SK-N-SH treated with all-trans-retinoic acid at 6 μM for 48 hours (cell line): ENCODE results near the gene PLVAP.

ENCODE experiments used
- CREB5 ChIP-seq: fragments of 250-450 bp; sonication (Bioruptor Pico); IDR thresholded peaks from 2 replicates; pipeline ENCODE4 v1.5.1; 2020; ENCODE audit warnings: low read depth, mild to moderate bottlenecking, moderate library complexity
- CSDC2 ChIP-seq: fragments of 250-450 bp; sonication (Bioruptor Pico); IDR thresholded peaks from 2 replicates; pipeline ENCODE4 v1.5.0; 2020; ENCODE audit warnings: mild to moderate bottlenecking, moderate library complexity
- CSRNP3 ChIP-seq: fragments of 250-450 bp; sonication (Bioruptor Pico); IDR thresholded peaks from 2 replicates; pipeline ENCODE4 v1.5.1; 2021; ENCODE audit warnings: mild to moderate bottlenecking, moderate library complexity
- OSR1 ChIP-seq: fragments of 250-450 bp; sonication (Bioruptor Pico); IDR thresholded peaks from 2 replicates; pipeline ENCODE4 v1.8.0; 2022; ENCODE audit warnings: moderate library complexity, mild to moderate bottlenecking, inconsistent platforms
- PATZ1 ChIP-seq: fragments of 250-450 bp; sonication (Bioruptor Pico); IDR thresholded peaks from 2 replicates; pipeline ENCODE4 v1.8.0; 2020; ENCODE audit warnings: mild to moderate bottlenecking, moderate library complexity, borderline replicate concordance
- RARB ChIP-seq: fragments of 250-450 bp; sonication (Bioruptor Pico); IDR thresholded peaks from 2 replicates; pipeline ENCODE4 v1.8.0; 2021; ENCODE audit warnings: mild to moderate bottlenecking, moderate library complexity
- SNAI2 ChIP-seq: fragments of 250-450 bp; sonication (Bioruptor Pico); IDR thresholded peaks from 2 replicates; pipeline ENCODE4 v1.5.0; 2020; ENCODE audit warnings: mild to moderate bottlenecking, moderate library complexity
- TCF4 ChIP-seq: fragments of 250-450 bp; sonication (Bioruptor Pico); IDR thresholded peaks from 2 replicates; pipeline ENCODE4 v1.8.0; 2021; ENCODE audit warnings: mild to moderate bottlenecking, moderate library complexity, borderline replicate concordance
- TOX ChIP-seq: fragments of 250-450 bp; sonication (Bioruptor Pico); IDR thresholded peaks from 2 replicates; pipeline ENCODE4 v1.8.0; 2021; ENCODE audit warnings: mild to moderate bottlenecking, moderate library complexity, borderline replicate concordance
- TSHZ2 ChIP-seq: fragments of 250-450 bp; sonication (Bioruptor Pico); IDR thresholded peaks from 2 replicates; pipeline ENCODE4 v1.5.0; 2020; ENCODE audit warnings: mild to moderate bottlenecking, moderate library complexity
- ZFP3 ChIP-seq: fragments of 250-450 bp; sonication (Bioruptor Pico); IDR thresholded peaks from 2 replicates; pipeline ENCODE4 v1.5.0; 2020; ENCODE audit warnings: mild to moderate bottlenecking, moderate library complexity

- TF ChIP-seq ZFP3 (CRISPR knock-in tag) (no peak), OSR1 (CRISPR knock-in tag) (no peak), TCF4 (CRISPR knock-in tag) (no peak), TSHZ2 (CRISPR knock-in tag) (no peak), RARB (CRISPR knock-in tag) (no peak), PATZ1 (CRISPR knock-in tag) (no peak), CSRNP3 (no peak), SNAI2 (no peak), CSDC2 (CRISPR knock-in tag) (no peak), CREB5 (CRISPR knock-in tag) (no peak), TOX (CRISPR knock-in tag) (no peak)
Observed at GRCh38 chr19:17323300-17323963, 53.7 kb downstream of the PLVAP start.
